A549 (cell line): ENCODE measurements around the gene ZDHHC3. TPM values are rescaled to one million over a fixed set of nuclear protein-coding genes. Genes with fewer than 3 reads are reported as not detected.
A peak's percentile ranks its signal among the peaks of the same experiment; 100 is the strongest.

Experiments
- ATAC-seq, 2 experiments: fragments of 200-7000 bp in 1 of 2; fragments of >200 bp in 1 of 2; cut with Nextera tagmentation in 1 of 2; cut with Tn5 transposase in 1 of 2; 3 replicates each; pipeline versions ENCODE4 v1.8.0 to v1.9.1; 2018 to 2020; ENCODE audit warnings: mild to moderate bottlenecking in 1 of 2, moderate library complexity in 1 of 2
- CTCF ChIA-PET: fragments of 300-600 bp; sonication (Branson Sonifier 250); formaldehyde crosslinking; extraction: SDS; loops from one replicate; lab custom pipeline; 2021; ENCODE audit warnings: antibody characterized with exemption, inconsistent platforms; lab: Yijun Ruan, JAX
- POLR2A ChIA-PET: fragments of 350-600 bp; formaldehyde crosslinking; extraction: SDS; loops from one replicate; lab custom pipeline; 2021; ENCODE audit warnings: antibody characterized with exemption, inconsistent platforms; lab: Yijun Ruan, JAX
- DNase-seq, 2 experiments: peaks; one replicate each; pipeline versions ENCODE4 v3.0.0 to v3.0.0-alpha.2; 2011 to 2016; ENCODE audit warnings: low read depth in 1 of 2, low spot score in 1 of 2
- FAIRE-seq: peaks from 2 replicates; lab custom pipeline; 2011; peaks lifted over from hg19 to GRCh38; lab: Jason Lieb, UNC
- H3K27ac ChIP-seq, 2 experiments: fragments of >200 bp; sonication (Bioruptor Twin); formaldehyde crosslinking; 3 replicates each; pipeline ENCODE4 v1.5.1; 2016 to 2017
- H3K4me1 ChIP-seq: fragments of >200 bp; sonication (Bioruptor Twin); formaldehyde crosslinking; 3 replicates; pipeline ENCODE4 v1.6.1; 2016
- H3K4me2 ChIP-seq: fragments of >200 bp; sonication (Bioruptor Twin); formaldehyde crosslinking; 3 replicates; pipeline ENCODE4 v1.6.1; 2016
- H3K4me3 ChIP-seq: fragments of >200 bp; sonication (Bioruptor Twin); formaldehyde crosslinking; 3 replicates; pipeline ENCODE4 v1.5.1; 2016
- H3K9me3 ChIP-seq: fragments of >200 bp; sonication (Bioruptor Twin); formaldehyde crosslinking; 3 replicates; pipeline ENCODE4 v1.6.1; 2016
- ATOH8 ChIP-seq: fragments of 250-450 bp; sonication (Bioruptor Pico); IDR thresholded peaks from 2 replicates; pipeline ENCODE4 v1.5.0; 2020; ENCODE audit warnings: low read depth, mild to moderate bottlenecking, moderate library complexity
- BHLHE40 ChIP-seq: IDR thresholded peaks from 2 replicates; pipeline ENCODE4 v1.6.1; 2012; ENCODE audit warnings: low read depth, low read length, inconsistent platforms
- CBX2 ChIP-seq: fragments of 200-600 bp; sonication (generic); IDR thresholded peaks from 2 replicates; pipeline ENCODE4 v1.6.1; 2016; ENCODE audit warnings: low read depth, mild to moderate bottlenecking, borderline replicate concordance
- CBX8 ChIP-seq: fragments of 200-600 bp; sonication (generic); IDR thresholded peaks from 2 replicates; pipeline ENCODE4 v1.6.1; 2016
- CHD2 ChIP-seq: fragments of 150-350 bp; IDR thresholded peaks from 2 replicates; pipeline ENCODE4 v1.6.1; 2014; ENCODE audit warnings: low read length; ENCODE audit not compliant: partially characterized antibody
- CHD4 ChIP-seq: fragments of 200-600 bp; sonication (generic); IDR thresholded peaks from 2 replicates; pipeline ENCODE4 v1.6.1; 2016; ENCODE audit warnings: antibody characterized with exemption, mild to moderate bottlenecking, borderline replicate concordance
- EHF ChIP-seq: fragments of 250-450 bp; sonication (Bioruptor Pico); IDR thresholded peaks from 2 replicates; pipeline ENCODE4 v1.5.0; 2020; ENCODE audit warnings: mild to moderate bottlenecking
- ELK1 ChIP-seq: fragments of 150-350 bp; IDR thresholded peaks from 2 replicates; pipeline ENCODE4 v1.6.1; 2014; ENCODE audit warnings: low read depth, mild to moderate bottlenecking, low read length
- EP300 ChIP-seq, 2 experiments: fragments of >200 bp; sonication (Bioruptor Twin); formaldehyde crosslinking; IDR thresholded peaks; 2 replicates in 1 of 2; 3 replicates in 1 of 2; pipeline ENCODE4 v1.6.1; 2016 to 2017
- ESRRA ChIP-seq: fragments of 150-350 bp; IDR thresholded peaks from 2 replicates; pipeline ENCODE4 v1.6.1; 2014; ENCODE audit warnings: mild to moderate bottlenecking, low read length, borderline replicate concordance
- HOXA7 ChIP-seq: fragments of 250-450 bp; sonication (Bioruptor Pico); IDR thresholded peaks from 2 replicates; pipeline ENCODE4 v1.5.0; 2020; ENCODE audit warnings: mild to moderate bottlenecking, moderate library complexity
- HOXB13 ChIP-seq: fragments of 250-450 bp; sonication (Bioruptor Pico); IDR thresholded peaks from 2 replicates; pipeline ENCODE4 v1.5.0; 2020; ENCODE audit warnings: low read depth, mild to moderate bottlenecking, moderate library complexity
- HOXB5 ChIP-seq: fragments of 250-450 bp; sonication (Bioruptor Pico); IDR thresholded peaks from 2 replicates; pipeline ENCODE4 v1.5.0; 2020; ENCODE audit warnings: mild to moderate bottlenecking, moderate library complexity
- JUNB ChIP-seq: fragments of >200 bp; sonication (Bioruptor Twin); formaldehyde crosslinking; IDR thresholded peaks from 2 replicates; pipeline ENCODE4 v1.6.1; 2016
- KDM5A ChIP-seq: fragments of 200-600 bp; sonication (generic); IDR thresholded peaks from 2 replicates; pipeline ENCODE4 v1.6.1; 2016; ENCODE audit warnings: antibody characterized with exemption, mild to moderate bottlenecking
- MYC ChIP-seq: IDR thresholded peaks from 2 replicates; pipeline ENCODE4 v1.6.1; 2012; ENCODE audit warnings: mild to moderate bottlenecking, inconsistent platforms, low read length, improper control_type of control experiment, borderline replicate concordance
- NR3C1 ChIP-seq: fragments of >200 bp; sonication (Bioruptor Twin); formaldehyde crosslinking; IDR thresholded peaks from 3 replicates; pipeline ENCODE4 v1.6.1; 2017
- POLR2A ChIP-seq: IDR thresholded peaks from 2 replicates; pipeline ENCODE4 v1.6.1; 2012; ENCODE audit warnings: mild to moderate bottlenecking, low read length
- POLR2AphosphoS2 ChIP-seq: conservative IDR thresholded peaks from 2 replicates; pipeline ENCODE4 v1.6.1; 2012; ENCODE audit warnings: low read length, improper control_type of control experiment, inconsistent platforms
- RAD21 ChIP-seq, 2 experiments: fragments of >200 bp in 1 of 2; sonication (Bioruptor Twin) in 1 of 2; formaldehyde crosslinking in 1 of 2; IDR thresholded peaks in 1 of 2; conservative IDR thresholded peaks in 1 of 2; 2 replicates in 1 of 2; 3 replicates in 1 of 2; pipeline ENCODE4 v1.6.1; 2012 to 2018; ENCODE audit warnings: inconsistent platforms in 1 of 2
- RARB ChIP-seq: fragments of 250-450 bp; sonication (Bioruptor Pico); IDR thresholded peaks from 2 replicates; pipeline ENCODE4 v1.8.0; 2021; ENCODE audit warnings: mild to moderate bottlenecking, moderate library complexity
- RCOR1 ChIP-seq: fragments of 150-350 bp; IDR thresholded peaks from 2 replicates; pipeline ENCODE4 v1.6.1; 2014; ENCODE audit warnings: antibody characterized with exemption, low read length, low read depth
- TP53 ChIP-seq: fragments of 250-450 bp; sonication (Bioruptor Pico); IDR thresholded peaks from 2 replicates; pipeline ENCODE4 v1.5.0; 2021; ENCODE audit warnings: mild to moderate bottlenecking, moderate library complexity
- ZFP36 ChIP-seq: fragments of 450-650 bp; IDR thresholded peaks from 2 replicates; pipeline ENCODE4 v1.6.1; 2014; ENCODE audit warnings: borderline replicate concordance; ENCODE audit not compliant: partially characterized antibody
- WGBS: methylation state at CpG from one replicate; pipeline ENCODE4 v1.1.6; 2017; ENCODE audit errors: missing lambda C conversion rate; 5-methylcytosine and 5-hydroxymethylcytosine counted together
- polyA plus RNA-seq, 4 experiments: library from polyadenylated mRNA; depleted of rRNA in 3 of 4; stranded (reverse); fragments of >200 nt; fragmentation: RNase III in 1 of 4; extraction: RNeasy Plus Mini Kit Qiagen cat#74134 plus additional on column Dnase treatment in 1 of 4; gene quantifications; 2 replicates in 3 of 4; 3 replicates in 1 of 4; pipeline ENCODE4 v1.2.3, GENCODE V29; 2011 to 2017
- TF ChIP-seq, protein P1 (sequence below): fragments of >200 bp; sonication (Bioruptor Twin); formaldehyde crosslinking; IDR thresholded peaks from 3 replicates; pipeline ENCODE4 v1.5.1; 2016

ZDHHC3 gene
- polyA plus RNA-seq, 2 of the 4 experiments (the other 2 are of a cell fraction), result 28.7 to 57.7 TPM

DNA sequence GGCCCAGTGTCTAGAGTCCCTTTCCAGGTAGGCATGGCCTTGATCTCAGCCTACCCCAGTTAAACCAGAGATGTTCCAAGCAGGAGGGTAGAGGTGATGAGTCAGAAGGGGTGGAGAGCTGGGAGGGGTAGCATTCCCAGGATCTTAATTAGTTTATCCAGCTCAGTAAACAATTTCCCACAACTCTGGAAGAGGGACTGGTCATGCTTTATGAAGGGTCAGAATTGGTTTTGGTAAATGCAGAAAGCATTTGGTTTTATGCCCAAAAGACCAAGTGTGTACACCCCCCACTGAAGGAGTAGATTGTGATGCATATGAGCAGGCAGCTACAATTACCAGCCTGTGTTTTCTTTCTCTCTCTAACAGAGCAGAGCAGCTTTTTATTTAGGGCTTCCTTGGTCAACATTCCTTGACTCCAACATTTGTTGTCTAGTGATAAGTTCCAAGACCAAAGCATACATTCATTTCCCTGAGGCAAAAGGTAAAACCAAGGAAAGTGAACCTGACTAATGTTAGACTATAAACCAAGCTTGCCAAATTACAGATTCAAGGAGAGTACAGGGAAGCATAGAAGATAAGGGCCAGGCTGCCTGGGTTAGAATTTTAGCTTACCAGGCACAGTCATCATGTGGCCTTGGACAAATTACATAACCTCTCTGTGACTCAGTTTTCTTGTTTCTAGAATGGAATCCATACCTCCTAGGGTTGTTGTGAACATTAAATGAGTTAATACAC lies 17.7 kb upstream of the ZDHHC3 start:
- Histone ChIP-seq H3K27ac (no peak overlapping the region), H3K4me2 (peak overlapping the region; percentile 17; the same call in 1 of the 3 replicates), H3K4me1 (peaks cover 18% of the 10 kb centered on the region), H3K4me3 (no peak overlapping the region), H3K9me3 (no peaks in the 10 kb centered on the region)
- peak; percentile 6 to 9 for DNase-seq
- CTCF ChIA-PET, result interaction anchor here (1.5 kb wide), 1 partner anchor 12 kb away, joined by 4 read pairs; no protein-coding TSS in a partner anchor
- TF ChIP-seq HOXB13 (CRISPR knock-in tag), result no peak
- no peak for TF ChIP-seq CHD4
- TF ChIP-seq RCOR1, result no peak
- TF ChIP-seq BHLHE40, result no peak
- ATAC-seq, result no peak
- no peak for FAIRE-seq
- POLR2A ChIA-PET, result no interaction called here

GRCh38 chr3:44992555-44993470 lies 16.8 kb upstream of the ZDHHC3 start:
- Histone ChIP-seq H3K9me3 (no peaks in the 10 kb centered on the region), H3K4me1 (peaks cover 18% of the 10 kb centered on the region), H3K27ac (no peak overlapping the region), H3K4me3 (no peak overlapping the region), H3K4me2 (peak overlapping the region; percentile 17; the same call in 1 of the 3 replicates)
- FAIRE-seq, result no peak
- ChIA-PET POLR2A (no interaction called here), CTCF (interaction anchor here (1.5 kb wide), 1 partner anchor 11 kb away, joined by 4 read pairs; no protein-coding TSS in a partner anchor)
- DNase-seq, result peak; percentile 16 to 17
- 64% methylated on average over 7 of the region's 7 CpGs for WGBS
- peak in 1 of 2 experiments; percentile 66; a peak in 3 of 6 replicates for ATAC-seq
- no peak for TF ChIP-seq POLR2A
- TF ChIP-seq, protein P1, sequence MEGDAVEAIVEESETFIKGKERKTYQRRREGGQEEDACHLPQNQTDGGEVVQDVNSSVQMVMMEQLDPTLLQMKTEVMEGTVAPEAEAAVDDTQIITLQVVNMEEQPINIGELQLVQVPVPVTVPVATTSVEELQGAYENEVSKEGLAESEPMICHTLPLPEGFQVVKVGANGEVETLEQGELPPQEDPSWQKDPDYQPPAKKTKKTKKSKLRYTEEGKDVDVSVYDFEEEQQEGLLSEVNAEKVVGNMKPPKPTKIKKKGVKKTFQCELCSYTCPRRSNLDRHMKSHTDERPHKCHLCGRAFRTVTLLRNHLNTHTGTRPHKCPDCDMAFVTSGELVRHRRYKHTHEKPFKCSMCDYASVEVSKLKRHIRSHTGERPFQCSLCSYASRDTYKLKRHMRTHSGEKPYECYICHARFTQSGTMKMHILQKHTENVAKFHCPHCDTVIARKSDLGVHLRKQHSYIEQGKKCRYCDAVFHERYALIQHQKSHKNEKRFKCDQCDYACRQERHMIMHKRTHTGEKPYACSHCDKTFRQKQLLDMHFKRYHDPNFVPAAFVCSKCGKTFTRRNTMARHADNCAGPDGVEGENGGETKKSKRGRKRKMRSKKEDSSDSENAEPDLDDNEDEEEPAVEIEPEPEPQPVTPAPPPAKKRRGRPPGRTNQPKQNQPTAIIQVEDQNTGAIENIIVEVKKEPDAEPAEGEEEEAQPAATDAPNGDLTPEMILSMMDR, result peak; percentile 40; the same call in 2 of the 3 replicates

- ChIA-PET POLR2A (interaction anchor here (1.2 kb wide), 1 partner anchor 15 kb away, joined by 3 read pairs; the partner anchor contains the start of genes EXOSC7 and ZDHHC3), CTCF (no interaction called here)
- Histone ChIP-seq H3K27ac (no peak overlapping the region), H3K4me1 (peaks cover 18% of the 10 kb centered on the region), H3K4me2 (no peak overlapping the region), H3K4me3 (no peak overlapping the region), H3K9me3 (no peaks in the 10 kb centered on the region)
- no peak for ATAC-seq
- 82% methylated on average over 1 of the region's 1 CpG for WGBS
- FAIRE-seq, result no peak
- no peak for DNase-seq
- TF ChIP-seq KDM5A, result no peak
- TF ChIP-seq EHF (CRISPR knock-in tag), result no peak
- TF ChIP-seq TP53 (CRISPR knock-in tag), result no peak
- no peak for TF ChIP-seq EP300 (IDR thresholded peaks at IDR 0.05)
- no peak for TF ChIP-seq RARB (CRISPR knock-in tag)
- no peak for TF ChIP-seq HOXA7
Observed at GRCh38 chr3:44991326-44991725, 15.4 kb upstream of the ZDHHC3 start.

DNA sequence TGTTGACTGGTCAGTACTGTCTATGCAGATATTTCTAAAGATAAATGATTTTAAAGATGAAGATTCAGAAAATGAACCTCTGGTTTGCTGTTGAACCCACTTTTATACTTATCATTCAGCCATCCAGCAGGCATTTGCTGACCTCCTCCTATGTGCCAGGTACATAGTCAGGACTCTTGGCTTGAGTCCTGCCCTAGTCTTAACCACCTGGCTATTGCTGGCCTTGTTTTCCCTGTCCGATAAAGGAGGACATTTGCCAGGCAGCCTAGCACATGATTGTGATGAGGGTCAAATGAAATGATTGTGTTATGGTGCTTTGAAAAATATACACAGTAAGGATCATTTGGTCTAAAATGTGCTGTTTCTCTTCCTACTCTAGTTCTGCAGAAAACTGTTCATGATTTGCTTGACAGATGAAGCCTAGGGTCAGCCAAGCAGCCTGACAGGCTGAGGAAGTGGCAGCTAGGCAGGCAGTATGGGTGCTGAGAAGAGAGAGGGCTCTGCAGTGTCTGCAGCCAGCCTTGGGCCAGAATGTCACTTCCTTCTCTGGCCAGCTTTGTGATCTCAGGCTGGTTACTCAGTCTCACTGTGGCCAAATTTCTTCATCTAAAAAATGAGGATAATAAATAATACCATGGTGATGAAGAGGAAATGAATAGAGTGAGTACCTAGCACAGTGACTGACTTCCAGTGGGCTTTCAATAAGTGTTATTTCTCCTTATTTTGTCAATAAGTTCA lies 13.8 kb upstream of the ZDHHC3 start:
- ChIA-PET CTCF (no interaction called here), POLR2A (no interaction called here)
- Histone ChIP-seq H3K27ac (no peak overlapping the region), H3K4me3 (no peak overlapping the region), H3K9me3 (no peaks in the 10 kb centered on the region), H3K4me1 (peaks cover 18% of the 10 kb centered on the region), H3K4me2 (no peak overlapping the region)
- WGBS, result 100% methylated on average over 1 of the region's 1 CpG
- no peak for FAIRE-seq
- no peak for ATAC-seq
- DNase-seq, result no peak
- TF ChIP-seq MYC (no peak), NR3C1 (no peak), CHD4 (no peak), ZFP36 (no peak), ELK1 (no peak), RAD21 (conservative IDR thresholded peaks at IDR 0.05 in 1 of 2, IDR thresholded peaks at IDR 0.05 in 1 of 2) (no peak), CBX2 (no peak), CHD2 (no peak), CBX8 (no peak), HOXB5 (CRISPR knock-in tag) (no peak), ATOH8 (no peak), ESRRA (no peak), JUNB (no peak), POLR2AphosphoS2 (no peak)
